Keratinocyte (primary cell): Measurements from ENCODE around the gene KSR1. TPM values are rescaled to one million over a fixed set of nuclear protein-coding genes. Genes with fewer than 3 reads are reported as not detected.

Experiments
- DNase-seq: peaks from one replicate; pipeline ENCODE4 v3.0.0-alpha.2; 2011; ENCODE audit warnings: low read depth, missing footprints, low spot score
- FAIRE-seq: peaks from 2 replicates; lab custom pipeline; 2011; peaks lifted over from hg19 to GRCh38; lab: Jason Lieb, UNC
- H2AFZ ChIP-seq: 2 replicates; pipeline ENCODE4 v1.6.0; 2012; ENCODE audit warnings: low read length, control low read depth, inconsistent platforms; ENCODE audit not compliant: control insufficient read depth
- H3K27ac ChIP-seq: 2 replicates; pipeline ENCODE4 v1.5.1; 2011; ENCODE audit warnings: low read length; ENCODE audit not compliant: control insufficient read depth, insufficient read depth
- H3K27me3 ChIP-seq: 3 replicates; pipeline ENCODE4 v1.6.0; 2011; ENCODE audit warnings: low read length; ENCODE audit not compliant: control insufficient read depth, insufficient read depth; ENCODE audit errors: extremely low read depth
- H3K36me3 ChIP-seq, 2 experiments: 2 replicates in 1 of 2; 3 replicates in 1 of 2; pipeline ENCODE4 v1.5.1; 2011; ENCODE audit warnings: low read length in 2 of 2, mild to moderate bottlenecking in 1 of 2; ENCODE audit not compliant: control insufficient read depth in 2 of 2, insufficient read depth in 2 of 2; ENCODE audit errors: extremely low read depth in 1 of 2
- H3K4me1 ChIP-seq: 3 replicates; pipeline ENCODE4 v1.5.1; 2011; ENCODE audit warnings: low read length; ENCODE audit not compliant: control insufficient read depth, insufficient read depth; ENCODE audit errors: extremely low read depth
- H3K4me2 ChIP-seq: 3 replicates; pipeline ENCODE4 v1.6.0; 2011; ENCODE audit warnings: low read depth, low read length; ENCODE audit not compliant: control insufficient read depth, insufficient read depth; ENCODE audit errors: extremely low read depth
- H3K4me3 ChIP-seq, 3 experiments: fragments of 200-600 bp in 1 of 3; sonication (generic) in 1 of 3; 2 replicates in 2 of 3; 3 replicates in 1 of 3; pipeline ENCODE4 v1.5.1; 2011 to 2016; ENCODE audit warnings: low read length in 3 of 3, mild to moderate bottlenecking in 3 of 3, control low read depth in 2 of 3, inconsistent platforms in 1 of 3, low read depth in 1 of 3, mixed read lengths in 1 of 3, mixed run types in 1 of 3, moderate library complexity in 1 of 3; ENCODE audit not compliant: control insufficient read depth in 2 of 3, insufficient read depth in 2 of 3; ENCODE audit errors: extremely low read depth in 1 of 3
- H3K79me2 ChIP-seq: 2 replicates; pipeline ENCODE4 v1.6.0; 2012; ENCODE audit warnings: low read length; ENCODE audit not compliant: control insufficient read depth, insufficient read depth
- H3K9ac ChIP-seq: 3 replicates; pipeline ENCODE4 v1.6.0; 2011; ENCODE audit warnings: low read length; ENCODE audit not compliant: control insufficient read depth, insufficient read depth; ENCODE audit errors: extremely low read depth
- H3K9me1 ChIP-seq: 3 replicates; pipeline ENCODE4 v1.6.0; 2011; ENCODE audit warnings: low read length; ENCODE audit not compliant: control insufficient read depth, insufficient read depth; ENCODE audit errors: extremely low read depth
- H3K9me3 ChIP-seq: 2 replicates; pipeline ENCODE4 v1.5.1; 2012; ENCODE audit warnings: low read depth, low read length; ENCODE audit not compliant: control insufficient read depth
- H4K20me1 ChIP-seq: 3 replicates; pipeline ENCODE4 v1.6.0; 2011; ENCODE audit warnings: low read length; ENCODE audit not compliant: control insufficient read depth, insufficient read depth; ENCODE audit errors: extremely low read depth
- CTCF ChIP-seq, 3 experiments: IDR thresholded peaks in 1 of 3; conservative IDR thresholded peaks in 1 of 3; optimal IDR thresholded peaks in 1 of 3; 2 replicates in 2 of 3; 3 replicates in 1 of 3; pipeline versions ENCODE3 to v1.5.1; 2011; ENCODE audit warnings: low read length in 3 of 3, mild to moderate bottlenecking in 3 of 3, moderate library complexity in 2 of 3, control low read depth in 1 of 3, inconsistent platforms in 1 of 3; ENCODE audit not compliant: insufficient read depth in 2 of 3; ENCODE audit errors: extremely low read depth in 1 of 3
- EZH2 ChIP-seq: IDR thresholded peaks from one replicate; pipeline ENCODE4 v1.6.1; 2012; ENCODE audit warnings: inconsistent platforms, mild to moderate bottlenecking, low read length, moderate library complexity
- dilution Hi-C: fragments of 300-500 bp; cut with MboI; formaldehyde crosslinking; loops from one replicate; pipeline ENCODE4 v1.7.0; 2020; ENCODE audit warnings: low sequenced_read_pairs; ENCODE audit not compliant: extremely low pct_ligation_motif_present
- polyA plus RNA-seq, 5 experiments: library from polyadenylated mRNA; depleted of rRNA in 3 of 5; stranded (reverse) in 3 of 5; stranded (forward) in 1 of 5; unstranded in 1 of 5; fragments of >200 nt; gene quantifications; 1 replicate in 1 of 5; 2 replicates in 3 of 5; 3 replicates in 1 of 5; pipeline versions ENCODE4 v1.2.1 to v1.2.3, GENCODE V29; 2011 to 2012; ENCODE audit warnings: missing spikeins in 2 of 5, low read depth in 1 of 5, low replicate concordance in 1 of 5

KSR1 gene
- polyA plus RNA-seq, 1 donor (not counting 4 experiments of a cell fraction or from before 2014, with no cell fraction given), result 1.3 TPM

GRCh38 chr17:27438348-27438998 is 17.8 kb upstream of the KSR1 start:
- dilution Hi-C loops, result no loop called here
- no peak overlapping the region for H3K4me3 ChIP-seq
- TF ChIP-seq EZH2, result no peak
- TF ChIP-seq CTCF (optimal IDR thresholded peaks at IDR 0.05 in 1 of 3, IDR thresholded peaks at IDR 0.05 in 1 of 3, conservative IDR thresholded peaks at IDR 0.05 in 1 of 3; ENCODE audit: extremely low read depth in 1 of 3, insufficient read depth in 2 of 3, low read length in 3 of 3), result no peak
- no peaks in the 10 kb centered on the region for H3K9me3 ChIP-seq
- no peaks in the 10 kb centered on the region for H4K20me1 ChIP-seq
- H3K36me3 ChIP-seq, result no peaks in the 10 kb centered on the region
- DNase-seq (no peak), FAIRE-seq (no peak)
- no peaks in the 10 kb centered on the region for H3K9me1 ChIP-seq
- H2AFZ ChIP-seq, result no peak overlapping the region
- no peak overlapping the region for H3K4me2 ChIP-seq
- no peak overlapping the region for H3K27ac ChIP-seq
- no peaks in the 10 kb centered on the region for H3K27me3 ChIP-seq
- no peaks in the 10 kb centered on the region for H3K4me1 ChIP-seq
- H3K9ac ChIP-seq, result no peak overlapping the region
- H3K79me2 ChIP-seq, result no peaks in the 10 kb centered on the region

- no peak overlapping the region for H3K27ac ChIP-seq
- no peak for DNase-seq
- H3K4me1 ChIP-seq, result no peaks in the 10 kb centered on the region
- H3K9me1 ChIP-seq, result no peaks in the 10 kb centered on the region
- dilution Hi-C loops, result no loop called here
- H3K36me3 ChIP-seq, result no peaks in the 10 kb centered on the region
- H4K20me1 ChIP-seq, result no peaks in the 10 kb centered on the region
- H3K79me2 ChIP-seq, result no peaks in the 10 kb centered on the region
- FAIRE-seq, result no peak
- no peak overlapping the region for H3K4me2 ChIP-seq
- no peaks in the 10 kb centered on the region for H3K27me3 ChIP-seq
- no peak overlapping the region for H3K9ac ChIP-seq
- H3K4me3 ChIP-seq, result no peak overlapping the region
- TF ChIP-seq EZH2 (no peak), CTCF (optimal IDR thresholded peaks at IDR 0.05 in 1 of 3, IDR thresholded peaks at IDR 0.05 in 1 of 3, conservative IDR thresholded peaks at IDR 0.05 in 1 of 3; ENCODE audit: extremely low read depth in 1 of 3, insufficient read depth in 2 of 3, low read length in 3 of 3) (no peak)
- H2AFZ ChIP-seq, result no peak overlapping the region
- no peaks in the 10 kb centered on the region for H3K9me3 ChIP-seq
Observed at GRCh38 chr17:27439342-27439741, 16.9 kb upstream of the KSR1 start.
